Forelimb muscle (tissue), 1 donor: ENCODE data around the gene NHLRC3. TPM values are rescaled to one million over a fixed set of nuclear protein-coding genes. Genes with fewer than 3 reads are reported as not detected.
"Not testable (repeated sequence)": the region's sequence is repeated elsewhere in the genome, so short reads cannot be mapped to it uniquely, and the experiment has no call there.

Experiments
- DNase-seq: peaks from one replicate; pipeline ENCODE4 v3.0.0-alpha.2; 2013; ENCODE audit warnings: low read depth
- polyA plus RNA-seq: library from polyadenylated mRNA; unstranded; fragments of 120-200 nt; gene quantifications from one replicate; pipeline ENCODE4 v1.2.1, GENCODE V29; 2013; ENCODE audit not compliant: insufficient read length

The NHLRC3 gene
- polyA plus RNA-seq, 1 donor: 36.3 TPM

DNA sequence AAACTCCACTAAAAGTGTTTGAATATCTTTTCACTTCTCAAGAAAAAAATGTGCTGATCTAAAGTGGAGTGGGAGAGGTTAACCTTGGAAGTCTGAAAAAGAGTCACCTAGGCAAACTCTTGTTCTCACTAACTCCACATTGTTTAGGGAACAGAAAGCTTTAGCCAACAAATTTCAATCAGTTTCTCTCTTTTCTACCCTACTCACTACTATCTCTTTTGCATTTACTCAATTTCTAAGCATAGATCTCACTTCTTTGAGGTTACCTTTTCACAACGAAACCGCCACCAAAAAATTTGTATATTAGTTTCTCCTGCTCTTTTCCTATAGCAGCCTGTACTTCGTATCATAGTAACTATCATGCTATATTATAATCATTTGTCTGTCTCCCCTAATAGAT, 6.3 kb downstream of the NHLRC3 start:
- DNase-seq: no peak

DNA sequence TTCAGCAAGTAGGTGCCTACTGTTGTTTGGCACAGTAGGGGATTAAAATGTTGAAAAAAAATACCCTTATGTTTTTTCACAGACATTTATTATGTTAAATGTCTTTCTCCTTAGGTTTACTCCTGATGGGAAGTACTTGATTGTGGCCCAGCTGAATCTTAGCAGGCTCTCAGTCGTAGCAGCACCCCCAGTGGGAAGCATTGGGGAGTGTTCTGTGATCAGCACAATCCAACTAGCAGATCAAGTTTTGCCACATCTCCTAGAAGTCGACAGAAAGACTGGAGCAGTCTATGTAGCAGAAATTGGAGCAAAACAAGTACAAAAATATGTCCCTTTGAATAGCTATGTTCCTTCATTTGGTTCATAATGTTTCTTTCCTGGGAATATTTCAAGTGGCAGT, 9.3 kb downstream of the NHLRC3 start:
- DNase-seq: no peak

DNA sequence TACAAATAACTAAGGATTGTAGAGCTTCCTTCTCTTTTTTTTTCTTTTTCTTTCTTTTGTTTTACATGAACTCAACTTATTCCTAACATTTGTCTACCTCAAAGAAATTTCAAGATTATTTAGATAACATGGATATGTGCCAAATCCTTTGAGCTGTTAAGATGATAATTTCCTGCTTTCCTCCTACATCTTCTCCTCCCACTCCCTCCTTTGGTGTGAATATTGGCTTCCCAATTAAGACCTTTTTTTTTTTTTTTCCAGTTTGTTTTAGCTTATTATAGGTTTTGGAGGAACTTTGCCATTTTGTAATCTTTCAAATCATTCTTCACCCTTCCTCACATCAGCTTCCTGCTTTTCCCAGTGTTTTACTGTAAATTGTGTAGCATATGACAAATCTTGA, 10.6 kb downstream of the NHLRC3 start:
- DNase-seq: no peak

DNA sequence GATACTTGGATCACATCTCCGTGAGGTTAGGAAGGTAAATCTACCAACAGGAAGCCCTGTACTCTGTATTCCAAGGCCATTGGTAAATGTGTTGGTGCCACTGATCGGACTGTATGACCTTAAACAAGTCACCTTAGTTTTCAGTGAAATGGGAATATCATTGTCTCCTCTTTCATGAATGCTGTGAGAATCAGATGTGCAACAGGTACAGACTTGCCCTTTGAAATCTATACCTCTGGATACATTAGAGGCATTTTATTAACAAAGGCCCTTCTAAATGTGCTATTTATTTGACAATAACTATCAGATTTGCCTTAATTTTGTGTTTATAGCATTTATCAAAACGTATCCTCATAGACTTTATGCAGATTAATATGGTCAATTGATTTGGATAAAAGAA, 11.0 kb downstream of the NHLRC3 start:
- DNase-seq: no peak

DNA sequence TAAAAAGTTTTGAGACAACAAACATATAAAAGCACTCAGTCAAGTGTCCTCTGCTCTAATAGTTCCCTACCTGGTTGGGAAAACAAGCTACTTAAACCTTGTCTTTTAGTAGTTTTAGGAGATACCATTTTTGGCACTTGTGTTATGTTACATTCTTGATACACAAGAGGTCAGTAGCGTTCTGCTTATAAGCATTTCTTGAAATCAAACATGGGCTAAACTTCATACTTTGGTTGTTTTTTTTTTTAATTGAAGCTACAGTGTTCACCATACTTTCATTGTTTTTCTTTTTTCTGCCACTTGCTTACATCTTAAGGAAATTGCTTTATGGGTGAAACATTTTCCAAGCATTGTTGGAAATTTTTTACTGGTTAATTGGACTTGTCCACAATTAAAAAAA, 12.9 kb downstream of the NHLRC3 start:
- peak; percentile 31 for DNase-seq

DNA sequence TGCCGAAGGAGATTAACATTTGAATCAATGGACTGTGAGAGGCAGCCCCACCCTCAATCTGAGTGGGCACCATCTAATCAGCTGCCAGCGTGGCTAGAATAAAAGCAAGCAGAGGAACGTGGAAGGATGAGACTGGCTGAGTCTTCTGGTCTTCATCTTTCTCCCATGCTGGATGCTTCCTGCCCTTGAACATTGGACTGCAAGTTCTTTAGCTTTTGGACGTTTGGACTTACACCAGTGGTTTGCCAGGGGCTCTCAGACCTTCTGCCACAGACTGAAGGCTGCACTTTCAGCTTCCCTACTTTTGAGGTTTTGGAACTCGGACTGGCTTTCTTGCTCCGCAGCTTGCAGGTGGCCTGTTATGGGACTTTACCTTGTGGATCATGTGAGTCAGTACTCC, 14.7 kb downstream of the NHLRC3 start:
- DNase-seq: no peak

DNA sequence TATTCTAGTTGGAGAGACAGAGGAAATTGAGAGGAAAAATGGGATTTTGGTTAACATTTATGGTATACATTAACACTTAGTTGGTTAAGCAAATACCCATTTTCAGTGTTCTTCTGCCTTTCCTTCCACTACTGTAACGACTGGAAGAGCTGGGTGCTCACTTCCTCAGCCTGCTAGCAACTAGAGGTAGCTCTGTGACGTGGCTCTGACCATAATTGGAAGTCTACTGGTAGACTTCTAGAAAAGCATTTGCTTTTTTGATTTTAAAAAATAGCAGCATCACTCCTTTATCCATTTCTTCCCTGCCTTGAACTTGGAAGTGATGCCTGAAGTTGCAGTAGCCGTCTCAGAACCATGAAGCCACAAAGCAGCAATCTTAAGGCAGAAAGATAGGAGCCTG, 15.9 kb downstream of the NHLRC3 start:
- DNase-seq: no peak

DNA sequence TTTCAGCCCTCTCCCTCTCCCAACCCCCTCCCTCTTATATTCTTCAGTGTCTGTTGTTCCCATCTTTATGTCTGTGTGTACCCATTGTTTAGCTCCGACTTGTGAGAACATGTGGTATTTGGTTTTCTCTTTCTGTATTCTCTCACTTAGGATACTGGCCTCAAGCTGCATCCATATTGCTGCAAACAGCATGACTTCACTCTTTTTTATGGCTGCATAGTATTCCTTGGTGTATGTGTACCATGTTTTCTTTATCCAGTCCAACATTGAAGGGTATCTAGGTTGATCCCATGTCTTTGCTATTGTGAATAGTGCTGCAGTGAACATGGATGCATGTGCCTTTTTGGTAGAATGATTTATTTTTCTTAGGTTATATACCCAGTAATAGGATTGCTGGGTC, 17.8 kb downstream of the NHLRC3 start:
- no peak for DNase-seq

DNA sequence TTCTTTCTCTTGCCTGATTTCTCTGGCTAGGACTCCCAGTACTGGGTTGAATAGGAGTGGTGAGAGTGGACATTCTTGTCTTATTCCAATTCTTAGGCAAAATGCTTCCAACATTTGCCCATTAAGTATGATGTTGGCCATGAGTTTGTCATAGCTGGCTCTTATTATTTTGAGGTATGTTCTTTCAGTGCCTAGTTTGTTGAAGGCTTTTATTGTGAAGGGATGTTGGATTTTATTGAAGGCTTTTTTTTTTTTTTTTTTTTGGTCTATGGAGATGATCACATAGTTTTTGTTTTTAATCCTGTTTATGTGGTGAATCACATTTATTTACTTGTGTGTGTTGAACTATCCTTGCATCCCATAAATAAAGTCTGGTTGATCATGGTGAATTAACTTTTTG, 19.8 kb downstream of the NHLRC3 start:
- no peak for DNase-seq

DNA sequence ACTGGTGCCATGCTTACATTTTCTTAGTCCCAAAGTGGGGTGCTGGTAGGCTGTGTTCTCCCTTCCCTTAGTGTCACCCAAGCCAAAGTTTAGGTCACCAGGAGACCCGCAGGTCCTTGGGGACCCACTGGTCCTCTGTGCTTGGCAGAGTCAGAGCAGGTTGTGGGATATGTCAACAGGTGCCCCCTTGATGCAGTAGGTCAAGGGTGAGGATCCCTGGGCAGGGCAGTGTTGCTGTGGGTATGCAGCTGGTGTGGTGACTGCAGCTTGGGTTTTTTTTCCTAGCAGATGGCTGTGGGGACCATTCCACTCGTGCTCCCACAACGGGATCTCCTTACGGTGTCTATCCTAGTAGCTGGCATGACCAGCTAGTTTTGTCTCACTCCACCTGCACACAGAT, 23.7 kb downstream of the NHLRC3 start:
- DNase-seq: no peak

DNA sequence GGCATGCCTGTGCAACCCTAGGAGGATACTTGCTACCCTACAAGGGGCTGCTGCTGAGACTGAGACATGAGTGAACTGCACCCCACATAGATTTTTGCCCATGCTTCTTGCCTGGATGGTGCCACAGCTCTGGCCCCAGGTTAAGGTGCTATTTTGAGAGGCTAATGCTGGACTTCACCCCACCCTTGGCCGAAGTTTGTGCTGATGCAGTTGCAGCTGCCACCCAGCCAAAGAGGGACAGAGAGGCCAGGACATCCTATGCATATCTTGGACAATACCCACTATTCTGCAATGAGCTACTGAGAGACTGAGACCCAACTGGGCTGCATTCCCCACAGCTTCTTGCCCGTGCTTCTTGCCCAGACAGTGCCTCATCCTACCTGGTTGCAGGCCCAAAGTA, 34.6 kb downstream of the NHLRC3 start:
- DNase-seq: no peak

DNA sequence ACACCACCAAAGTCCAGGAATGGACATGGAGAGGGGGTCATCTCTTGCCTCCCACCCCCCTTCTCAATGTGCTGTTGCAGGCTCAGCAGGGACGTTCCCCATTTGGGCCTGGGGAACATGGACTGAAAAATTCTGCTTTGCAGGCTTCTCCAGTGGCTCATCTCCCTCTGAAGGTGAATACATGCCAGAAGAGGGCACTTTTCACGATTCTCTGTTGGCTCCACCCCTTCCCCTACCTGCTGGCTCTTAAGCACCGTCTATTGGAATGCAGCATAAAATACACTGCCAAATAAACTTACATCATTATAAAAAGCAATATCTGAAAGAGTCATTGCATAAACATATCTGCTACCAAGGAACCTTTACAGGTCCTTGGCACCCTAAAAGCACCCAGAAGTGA, 35.7 kb downstream of the NHLRC3 start:
- DNase-seq: no peak

DNA sequence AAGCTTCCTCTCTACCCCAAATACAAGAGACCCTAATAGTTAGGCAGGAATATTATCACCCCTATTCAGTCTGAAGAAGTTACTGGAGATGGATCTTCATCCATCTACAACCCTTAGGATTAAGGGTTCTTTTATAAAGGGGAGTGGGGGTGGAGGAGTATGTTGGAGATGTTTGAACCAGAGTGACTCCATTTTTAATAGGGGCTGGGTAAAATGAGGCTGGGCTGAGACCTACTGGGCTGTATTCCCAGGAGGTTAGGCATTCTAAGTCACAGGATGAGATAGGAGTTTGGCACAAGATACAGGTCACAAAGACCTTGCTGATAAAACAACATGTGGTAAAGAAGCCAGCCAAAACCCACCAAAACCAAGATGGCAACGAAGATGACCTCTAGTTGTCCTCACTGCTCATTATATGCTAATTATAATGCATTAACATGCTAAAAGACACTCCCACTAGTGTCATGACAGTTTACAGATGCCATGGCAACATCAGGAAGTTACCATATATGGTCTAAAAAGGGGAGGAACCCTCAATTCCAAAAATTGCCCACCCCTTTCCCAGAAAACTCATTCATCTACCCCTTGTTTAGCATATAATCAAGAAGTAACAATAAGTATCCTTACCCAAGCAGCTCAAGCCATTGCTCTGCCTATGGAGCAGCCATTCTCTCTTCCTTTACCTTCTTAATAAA, 48.1 kb downstream of the NHLRC3 start:
- DNase-seq: not testable (repeated sequence)

DNA sequence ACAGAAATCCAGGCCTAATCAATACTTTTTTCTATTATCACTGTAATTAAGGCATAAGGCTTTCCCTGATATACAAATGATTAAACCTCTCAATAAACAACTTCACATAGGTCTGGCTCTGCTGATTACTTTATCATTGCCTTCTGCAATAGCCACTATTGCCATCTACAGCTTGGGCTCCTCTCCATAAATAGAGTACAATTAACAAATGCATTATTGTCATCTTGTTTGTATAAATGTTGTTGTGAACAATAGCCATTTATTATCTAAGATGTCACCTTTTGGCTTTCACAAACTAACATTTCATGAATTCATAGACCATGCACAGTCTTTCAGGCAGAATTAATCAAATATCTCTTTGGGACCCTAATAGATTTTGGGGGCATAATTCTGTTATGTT, 53.3 kb downstream of the NHLRC3 start:
- DNase-seq: no peak

DNA sequence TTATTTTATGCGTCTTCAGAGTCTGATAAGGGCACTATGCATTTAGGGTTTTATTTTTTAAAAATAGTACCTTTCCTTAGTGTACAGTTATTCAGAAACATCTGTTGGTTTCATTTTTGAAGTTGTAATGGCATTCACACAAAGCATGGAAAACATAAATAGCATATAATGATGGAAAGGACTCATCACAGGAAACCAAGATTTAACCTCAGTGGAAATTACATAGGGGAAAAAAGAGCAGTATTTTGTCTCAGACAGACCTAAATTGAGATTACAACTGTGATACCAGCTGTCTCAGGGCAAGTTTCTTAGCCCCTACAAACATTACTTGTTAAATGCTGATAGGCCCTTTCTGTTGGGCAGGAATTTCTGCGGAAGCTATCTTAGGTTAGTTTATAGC, 57.2 kb downstream of the NHLRC3 start:
- no peak for DNase-seq

DNA sequence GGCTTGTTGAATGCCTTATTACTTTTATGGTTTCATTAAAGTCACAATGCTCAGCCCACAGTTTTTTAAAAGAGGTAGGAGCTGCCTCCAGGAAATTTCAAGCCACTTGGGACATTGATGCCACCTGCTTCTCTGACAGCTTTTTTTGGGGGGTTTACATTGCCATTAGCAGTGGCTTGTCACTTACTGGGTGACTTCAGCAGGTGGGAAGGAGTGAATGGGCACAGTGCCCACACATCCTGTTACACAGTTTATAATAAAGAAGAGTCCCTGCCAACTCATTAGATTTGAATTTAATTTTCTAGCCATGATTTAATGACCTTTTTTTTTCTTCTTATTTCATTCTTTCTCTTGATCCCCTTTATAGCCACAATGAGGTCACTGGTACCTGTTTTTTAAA, 61.0 kb downstream of the NHLRC3 start:
- no peak for DNase-seq

Other genes with a start within 250 kb of the NHLRC3 start
- gene STOML3, start 47.6 kb upstream of the NHLRC3 start, polyA plus RNA-seq: not detected
- gene PROSER1, start 367 bp upstream of the NHLRC3 start, polyA plus RNA-seq: 23.0 TPM